GM21619 (cell line): ENCODE results near the gene CCDC27.
"Not testable (repeated sequence)": the region's sequence is repeated elsewhere in the genome, so short reads cannot be mapped to it uniquely, and the experiment has no call there.

ENCODE experiments used
- ATAC-seq: cut with Tn5 transposase; IDR thresholded peaks from one replicate; pipeline ENCODE4 v1.9.1; 2021; ENCODE audit not compliant: unreplicated experiment

The CCDC27 gene

DNA sequence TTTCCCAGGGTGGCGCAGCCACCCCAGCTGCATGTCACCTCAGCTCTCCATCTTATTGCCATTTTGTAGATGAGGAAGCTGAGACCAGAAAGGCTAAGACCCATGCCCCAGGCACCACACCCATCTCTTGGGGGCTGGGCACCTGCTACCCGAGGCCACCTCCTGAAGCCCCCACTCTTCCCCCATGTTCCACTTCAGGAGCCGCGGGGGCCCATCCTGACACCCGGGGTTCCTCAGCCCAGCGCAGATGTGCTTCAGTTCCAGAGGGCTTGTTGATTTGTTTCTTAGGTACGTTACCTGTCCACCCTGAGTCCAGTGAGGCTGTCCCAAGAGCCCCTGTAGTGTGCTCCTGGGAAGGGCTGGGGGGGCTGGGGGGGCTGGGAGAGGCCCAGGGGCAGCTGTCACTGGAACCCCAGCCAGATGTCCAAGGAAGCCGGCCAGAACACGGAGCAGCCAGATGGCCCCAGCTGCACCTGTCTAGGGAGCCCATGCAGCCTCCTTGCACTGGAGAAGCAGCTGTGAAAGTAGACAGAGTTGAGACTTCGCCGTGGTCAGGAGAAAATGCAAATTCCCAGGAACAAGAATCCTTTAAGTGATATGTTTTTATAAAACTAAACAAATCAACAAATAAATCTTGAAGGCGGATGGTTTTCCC lies 17.1 kb upstream of the CCDC27 start:
- no peak for ATAC-seq

DNA sequence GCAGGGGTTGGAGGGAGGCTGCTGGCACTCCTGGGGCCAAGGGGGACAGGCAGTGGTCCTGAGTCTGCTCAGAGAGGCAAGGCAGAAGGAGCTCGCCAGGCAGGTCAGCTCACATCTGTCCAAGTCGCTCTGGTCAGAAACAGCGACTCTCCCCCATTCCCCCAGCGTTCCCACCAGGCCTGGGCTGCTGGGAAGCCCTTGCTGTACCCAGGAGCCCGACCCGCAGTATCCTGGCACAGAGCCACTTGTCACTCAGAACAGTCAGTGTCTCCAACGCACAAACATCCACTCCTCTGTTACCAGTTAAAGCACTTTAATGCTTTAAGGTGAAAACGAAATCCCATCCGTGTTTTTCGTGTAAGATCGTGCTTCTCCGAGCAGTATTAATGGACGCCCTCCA lies 16.6 kb upstream of the CCDC27 start:
- ATAC-seq, result no peak

DNA sequence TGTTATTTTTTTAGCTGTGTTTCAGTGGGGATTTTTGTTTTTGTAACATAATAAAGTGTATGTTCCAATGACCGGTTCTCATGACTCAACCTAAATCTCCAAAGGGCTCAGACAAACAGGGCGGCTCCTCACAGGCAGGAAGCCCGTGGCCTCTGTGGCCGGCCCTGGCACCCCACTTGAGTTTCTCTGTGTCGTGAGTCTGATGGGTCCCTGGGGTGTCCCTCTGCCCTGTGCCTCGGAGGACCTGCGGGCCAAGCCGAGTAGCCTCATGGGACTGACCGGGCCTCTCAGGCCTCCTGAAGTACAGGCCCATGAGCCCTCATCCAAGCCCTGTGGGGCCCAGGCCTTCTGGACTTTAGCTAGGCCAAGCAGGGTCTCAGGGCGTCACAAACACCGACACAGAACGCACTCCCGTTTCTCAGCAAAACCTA lies 16.1 kb upstream of the CCDC27 start:
- no peak for ATAC-seq

DNA sequence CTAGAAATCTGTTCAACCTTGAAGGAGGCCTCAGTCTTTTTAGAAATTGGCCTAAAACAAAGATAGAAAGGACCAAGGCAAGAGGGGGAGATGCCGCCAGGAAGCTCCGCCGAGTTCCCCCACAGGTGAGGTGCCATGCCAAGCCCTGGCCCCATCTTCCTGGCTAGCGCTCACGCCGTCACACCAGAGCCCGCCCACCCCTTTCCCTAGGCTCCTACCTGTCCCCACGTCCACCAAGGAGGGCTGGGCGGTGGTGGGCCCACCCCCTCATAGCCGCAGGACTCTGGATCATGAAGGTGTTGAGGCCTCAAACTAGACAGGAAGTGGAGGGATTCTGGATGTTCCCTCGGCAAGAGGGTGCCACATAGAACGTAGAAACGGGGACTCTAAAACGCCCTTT lies 15.5 kb upstream of the CCDC27 start:
- ATAC-seq, result no peak

DNA sequence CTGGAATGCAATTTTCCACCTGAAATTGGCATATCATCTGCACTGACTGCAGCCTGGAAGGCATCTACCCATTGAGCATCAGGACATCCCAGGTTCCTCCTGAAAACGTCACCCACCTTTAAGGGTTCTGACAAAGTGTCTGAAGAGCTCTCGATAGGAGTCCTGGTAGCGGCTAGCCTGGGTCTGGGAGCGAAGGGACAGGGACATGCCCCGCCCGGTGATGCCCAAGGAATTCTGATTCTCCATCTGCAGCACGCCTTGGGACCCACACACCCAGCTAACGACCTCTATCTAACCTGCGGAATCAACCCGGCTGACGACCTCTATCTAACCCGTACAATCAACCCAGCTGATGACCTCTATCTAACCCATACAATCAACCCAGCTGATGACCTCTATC lies 13.3 kb upstream of the CCDC27 start:
- no peak for ATAC-seq

DNA sequence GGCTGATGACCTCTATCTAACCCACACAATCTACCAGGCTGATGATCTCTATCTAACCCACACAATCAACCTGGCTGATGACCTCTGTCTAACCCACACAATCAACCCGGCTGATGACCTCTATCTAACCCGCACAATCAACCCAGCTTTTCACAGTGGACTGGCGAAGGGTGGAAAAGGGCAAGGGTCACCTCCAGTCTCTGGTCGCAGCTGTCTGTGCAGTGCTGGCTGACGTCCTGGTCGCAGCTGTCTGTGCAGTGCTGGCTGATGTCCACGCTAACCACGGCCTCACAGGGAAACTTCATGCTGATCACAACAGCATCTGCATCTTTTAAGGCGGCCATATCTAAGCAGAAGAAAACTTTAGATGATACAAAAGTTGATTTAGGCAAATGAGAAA lies 12.2 kb upstream of the CCDC27 start:
- ATAC-seq, result no peak

DNA sequence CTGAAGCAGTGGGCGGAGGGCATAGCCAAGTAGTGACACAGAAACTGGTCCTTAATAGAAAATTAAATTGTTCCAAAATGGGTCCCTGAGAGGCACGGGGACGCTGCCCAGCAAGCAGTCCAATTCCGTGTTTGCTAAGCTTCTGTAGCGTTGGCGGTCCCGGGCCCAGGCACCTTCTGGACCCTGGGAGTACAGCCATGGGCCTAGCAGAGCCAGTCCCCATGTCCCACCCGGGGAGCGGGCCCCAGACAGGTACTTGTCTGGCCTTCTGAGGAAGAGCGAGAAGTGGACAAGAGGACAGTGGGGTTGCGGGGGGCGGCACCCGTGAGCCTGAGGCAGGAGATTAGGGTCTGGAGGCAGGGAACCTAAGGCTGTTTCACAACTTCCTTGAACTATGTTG lies 11.5 kb upstream of the CCDC27 start:
- ATAC-seq, result no peak

DNA sequence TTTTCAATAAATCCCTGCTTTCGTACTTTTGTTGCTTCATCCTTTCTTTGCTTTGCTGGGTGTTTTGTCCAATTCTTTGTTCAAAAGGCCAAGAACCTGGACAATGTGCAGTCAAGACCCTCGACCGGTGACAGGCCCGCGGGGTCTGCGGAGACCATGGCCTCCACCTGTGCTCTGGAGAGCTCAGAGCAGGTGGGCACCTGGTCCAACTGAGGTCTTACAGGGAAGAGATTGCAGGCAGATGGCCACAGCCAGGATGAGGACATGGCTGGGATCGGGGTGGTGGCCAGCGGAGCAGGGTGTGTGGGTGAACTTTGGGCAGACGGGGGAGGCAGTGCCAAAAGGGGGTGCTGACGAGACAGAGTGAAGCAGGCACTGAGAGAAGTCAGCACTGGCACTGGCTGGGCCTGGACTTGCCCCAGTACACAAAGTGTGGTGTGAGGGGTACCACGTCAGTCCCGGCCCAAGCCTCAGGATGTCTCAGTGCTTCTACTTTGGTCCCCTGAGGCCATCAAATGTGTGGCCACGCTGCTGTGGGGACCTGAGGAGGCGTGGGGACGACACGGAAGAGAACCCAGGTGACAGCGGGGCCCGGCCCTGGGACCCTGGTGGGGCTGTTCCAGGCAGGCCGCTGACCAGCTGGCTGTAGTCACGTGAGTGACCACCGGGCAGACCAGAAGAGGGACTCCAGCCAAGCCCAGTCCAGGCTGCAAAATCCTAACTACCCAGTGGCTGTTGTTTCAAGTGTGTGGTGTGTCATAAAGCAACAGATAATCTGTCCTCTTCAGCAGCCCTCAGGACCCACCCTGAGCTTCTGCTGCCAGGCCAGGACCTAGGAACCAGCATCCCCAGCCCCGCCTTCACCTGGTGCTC lies 10.4 kb upstream of the CCDC27 start:
- no peak for ATAC-seq

DNA sequence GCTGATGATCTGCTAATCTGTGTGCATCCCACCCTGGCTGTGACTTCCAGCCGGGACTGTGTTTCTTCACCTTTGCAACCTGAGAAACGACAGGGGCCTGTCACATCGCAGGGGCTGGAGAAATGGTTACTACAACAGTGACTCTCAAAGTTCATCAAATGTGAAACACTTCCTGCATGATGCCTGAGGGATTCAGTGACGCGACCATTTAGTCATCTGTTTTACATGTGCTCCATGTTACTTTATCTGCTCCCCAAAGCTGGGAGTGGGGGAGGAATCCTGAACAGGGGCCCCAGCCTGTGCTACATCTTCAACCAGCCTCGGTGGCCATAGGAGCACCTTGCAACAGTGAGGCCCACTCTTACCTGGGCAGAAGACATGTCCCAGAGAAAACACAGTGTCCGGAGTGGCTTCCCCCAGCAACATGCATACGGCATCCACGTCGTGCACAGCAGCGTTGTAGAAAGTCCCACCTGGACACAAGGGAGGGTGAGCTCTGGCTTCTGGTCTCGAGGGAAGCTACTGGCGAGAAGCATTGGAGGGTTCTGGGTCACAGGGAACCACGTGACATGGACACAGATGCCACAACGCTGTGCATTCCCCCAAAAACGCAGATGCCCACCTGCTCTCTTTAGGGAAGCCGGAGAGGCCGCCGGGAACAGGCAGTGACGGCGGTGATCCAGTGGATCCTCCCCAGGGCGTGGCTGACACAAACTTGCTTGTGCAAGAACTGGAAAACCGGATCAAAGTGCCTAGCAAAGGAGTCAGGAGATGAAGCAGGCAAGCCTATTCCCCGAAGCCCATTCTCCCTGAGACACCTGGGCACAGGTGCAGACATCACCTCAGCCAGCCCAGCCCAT lies 9.6 kb upstream of the CCDC27 start:
- ATAC-seq, result no peak

DNA sequence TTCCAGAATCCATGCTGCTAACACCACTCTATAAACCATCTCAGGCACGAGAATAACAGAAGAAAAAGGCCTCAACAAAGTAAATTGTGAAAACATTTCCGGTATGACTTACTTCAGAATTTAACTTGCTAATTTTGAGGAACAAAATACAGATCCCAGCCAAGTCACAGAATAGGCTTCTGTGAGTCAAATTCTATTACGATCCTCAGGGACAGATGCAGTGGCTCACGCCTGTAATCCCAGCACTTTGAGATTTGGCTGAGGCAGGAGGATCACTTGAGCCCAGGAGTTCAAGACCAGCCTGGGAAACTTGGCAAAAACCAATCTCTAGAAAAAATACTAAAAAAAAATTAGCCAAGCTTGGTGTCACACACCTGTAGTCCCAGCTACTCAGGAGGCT lies 8.8 kb upstream of the CCDC27 start:
- no peak for ATAC-seq

DNA sequence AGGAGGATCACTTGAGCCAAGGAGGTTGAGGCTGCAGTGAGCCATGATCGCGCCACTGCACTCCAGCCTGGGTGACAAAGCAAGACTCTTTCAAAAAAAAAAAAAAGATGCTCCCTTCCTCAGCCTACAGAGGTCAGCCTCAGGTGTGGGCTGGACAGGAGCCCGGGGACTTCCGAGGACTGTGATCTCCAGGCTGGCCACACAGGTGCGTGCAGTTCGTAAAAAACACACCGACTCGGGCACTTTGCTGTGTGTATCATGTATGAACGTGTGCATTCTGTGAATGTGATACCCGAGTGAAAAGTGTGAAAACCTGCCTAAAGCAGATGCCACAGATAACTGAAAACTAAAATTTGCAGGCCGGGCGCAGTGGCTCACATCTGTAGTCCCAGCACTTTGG lies 8.4 kb upstream of the CCDC27 start:
- ATAC-seq, result no peak

DNA sequence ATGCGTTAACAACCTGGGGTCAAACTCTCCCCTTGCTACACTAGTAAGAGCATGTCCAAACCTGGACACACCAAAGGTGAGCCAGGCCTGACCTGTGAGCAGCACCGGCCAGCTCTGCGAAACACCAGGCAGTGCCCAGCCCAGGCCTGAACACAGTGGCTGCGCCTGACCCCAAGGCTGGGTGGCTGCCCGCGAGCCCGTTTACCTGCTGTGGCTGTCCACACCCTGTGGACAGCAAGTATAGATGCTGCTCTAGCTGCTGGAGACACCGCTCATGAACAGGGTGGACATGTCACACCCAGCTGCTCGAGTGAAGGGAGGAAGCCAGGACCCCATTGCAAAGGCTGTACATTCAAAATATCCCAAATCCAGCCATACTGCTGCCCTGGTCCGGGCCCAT lies 7.6 kb upstream of the CCDC27 start:
- no peak for ATAC-seq

DNA sequence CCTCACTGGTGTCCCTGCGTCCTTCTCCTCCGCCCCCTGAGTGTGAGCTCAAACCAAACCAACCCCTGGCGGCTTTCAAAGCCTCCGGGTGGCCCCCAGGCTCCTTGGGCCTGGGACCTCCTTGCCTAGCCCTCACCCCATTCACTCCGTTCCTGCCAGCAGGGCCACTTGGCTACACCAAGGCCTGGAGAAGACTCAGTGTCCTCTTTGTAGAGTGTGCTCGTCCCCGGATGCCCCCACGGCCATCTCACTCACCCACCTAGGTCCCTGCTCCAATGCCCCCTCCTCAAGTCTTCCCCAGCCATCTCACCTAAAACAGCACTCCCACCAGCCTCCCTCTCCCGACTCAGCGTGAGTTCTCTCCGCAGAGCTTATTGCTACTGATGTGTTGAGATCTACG lies 7.2 kb upstream of the CCDC27 start:
- ATAC-seq, result no peak

DNA sequence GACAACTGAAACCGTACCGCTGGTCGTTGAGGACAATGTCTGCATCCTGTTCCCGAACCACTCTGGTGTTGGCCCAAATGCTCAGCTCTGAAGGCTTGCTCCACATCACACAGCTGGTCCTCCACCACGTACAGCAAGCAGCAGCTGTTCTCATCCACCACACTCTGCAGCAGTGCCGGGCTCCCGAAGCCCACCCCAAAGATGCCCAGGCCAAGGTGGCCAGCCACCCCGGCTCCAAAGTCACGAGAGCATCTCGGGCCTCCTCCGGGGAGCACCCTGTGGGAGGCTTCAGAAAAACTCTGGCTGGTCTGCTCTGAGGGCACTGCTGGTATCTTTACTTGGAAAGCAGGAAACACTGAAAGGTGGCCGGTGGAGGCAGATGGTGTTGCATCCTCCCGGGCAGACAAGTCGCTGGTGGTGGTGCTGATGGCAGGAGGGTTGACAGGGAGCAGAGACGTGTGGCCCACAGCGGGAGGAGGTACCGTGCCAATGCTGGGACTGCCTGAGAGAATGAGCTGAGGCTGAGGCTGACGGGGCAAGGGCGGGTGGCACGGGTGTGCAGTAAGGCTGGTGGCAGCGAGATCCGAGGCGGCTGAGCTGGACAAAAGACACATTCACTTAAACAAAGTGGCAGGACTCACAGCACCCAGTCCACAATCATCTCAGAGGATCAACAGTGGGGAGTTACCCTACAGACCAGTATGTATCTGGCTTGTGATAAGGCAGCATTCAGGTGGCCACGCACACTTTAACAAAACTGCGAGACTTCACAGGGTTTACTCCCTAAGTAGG lies 6.5 kb upstream of the CCDC27 start:
- ATAC-seq, result no peak

DNA sequence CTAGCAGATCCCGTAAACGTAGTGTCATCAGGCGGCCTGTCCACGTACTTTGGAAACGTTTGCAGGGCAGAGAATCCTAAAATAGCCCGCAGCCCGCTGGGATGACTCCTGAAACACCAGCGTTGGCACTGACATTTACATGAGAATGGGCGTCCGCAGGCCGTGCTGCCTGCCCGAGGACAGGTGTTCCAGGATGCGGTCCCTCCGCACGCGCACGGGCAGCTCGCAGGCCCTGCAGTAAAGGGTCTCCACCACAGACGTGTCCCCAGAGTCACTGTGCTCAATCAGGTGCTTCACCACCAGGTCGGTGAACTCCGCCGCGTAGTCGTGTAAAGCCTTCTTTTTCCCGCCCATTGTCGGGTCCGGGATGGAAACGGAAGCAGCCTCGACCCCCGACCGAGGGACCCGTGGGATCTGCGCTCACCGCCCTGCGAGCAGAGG lies 5.8 kb upstream of the CCDC27 start:
- no peak for ATAC-seq

DNA sequence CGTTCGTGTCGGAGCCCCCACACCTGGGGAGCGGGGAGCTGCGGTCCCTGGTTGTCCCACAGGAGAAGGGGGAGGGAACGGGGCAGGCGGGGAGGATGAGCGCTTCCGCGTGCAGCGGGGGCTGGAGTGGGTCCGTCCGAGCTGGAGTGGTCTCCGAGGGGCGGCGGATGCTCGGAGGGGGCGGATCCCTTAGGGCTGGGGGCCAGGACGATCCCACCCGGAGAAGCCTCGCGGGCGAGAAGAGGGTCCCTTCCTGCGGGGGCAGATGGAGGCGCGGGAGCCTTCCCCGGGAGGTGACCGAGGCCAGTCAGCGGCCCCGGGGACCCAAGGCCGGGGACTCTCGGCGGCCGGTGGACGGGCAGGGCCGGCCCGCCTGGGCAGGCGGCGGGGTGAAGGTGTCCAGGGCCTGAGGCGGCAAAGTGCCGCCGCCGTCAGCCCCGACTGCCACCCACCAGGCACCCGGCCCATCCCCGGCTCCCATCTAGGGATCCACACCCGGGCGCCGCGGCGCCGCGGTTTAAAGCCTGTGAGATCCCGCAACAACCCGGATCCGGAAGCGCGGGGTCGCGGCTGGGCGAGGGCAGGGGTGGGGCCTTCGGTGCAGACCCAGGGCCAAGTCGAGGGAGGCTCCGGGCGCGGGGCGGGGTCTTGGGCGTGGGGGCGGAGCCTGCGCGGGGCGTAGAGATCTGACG lies 5.3 kb upstream of the CCDC27 start:
- ATAC-seq, result peak; percentile 86

DNA sequence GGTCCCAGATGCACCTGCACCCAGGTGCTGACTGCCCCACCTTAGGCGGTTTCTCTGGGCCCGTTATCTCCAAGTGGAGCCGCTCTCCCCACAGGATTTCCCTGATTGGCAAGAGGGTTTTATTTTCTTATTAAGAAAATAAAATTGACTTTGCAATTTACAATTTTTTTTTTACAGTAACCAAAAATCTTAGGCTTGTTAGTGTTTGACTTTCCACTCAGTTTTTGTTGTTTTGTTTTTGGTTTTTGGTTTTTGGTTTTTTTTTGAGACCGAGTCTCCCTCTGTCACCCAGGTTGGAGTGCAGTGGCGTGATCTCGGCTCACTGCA lies 4.8 kb upstream of the CCDC27 start:
- no peak for ATAC-seq

DNA sequence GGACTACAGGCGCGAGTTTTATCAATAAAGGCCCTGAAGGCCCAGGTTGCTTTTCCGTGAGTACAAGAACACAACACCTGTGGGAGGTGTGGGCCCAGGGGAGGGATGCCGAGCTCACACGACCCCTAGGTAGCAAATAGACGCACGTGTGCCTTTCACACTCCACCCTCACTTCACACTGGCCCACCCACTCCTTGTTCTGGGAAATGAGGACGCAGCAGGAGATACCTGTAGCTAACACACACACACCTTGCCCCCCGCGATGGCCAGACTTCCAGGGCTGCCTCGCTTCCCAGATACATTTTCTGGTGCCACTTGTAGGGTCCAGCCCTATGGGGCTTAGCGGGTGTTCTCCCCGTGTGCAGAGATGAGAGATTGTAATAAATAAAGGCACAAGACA lies 4.3 kb upstream of the CCDC27 start:
- no peak for ATAC-seq

DNA sequence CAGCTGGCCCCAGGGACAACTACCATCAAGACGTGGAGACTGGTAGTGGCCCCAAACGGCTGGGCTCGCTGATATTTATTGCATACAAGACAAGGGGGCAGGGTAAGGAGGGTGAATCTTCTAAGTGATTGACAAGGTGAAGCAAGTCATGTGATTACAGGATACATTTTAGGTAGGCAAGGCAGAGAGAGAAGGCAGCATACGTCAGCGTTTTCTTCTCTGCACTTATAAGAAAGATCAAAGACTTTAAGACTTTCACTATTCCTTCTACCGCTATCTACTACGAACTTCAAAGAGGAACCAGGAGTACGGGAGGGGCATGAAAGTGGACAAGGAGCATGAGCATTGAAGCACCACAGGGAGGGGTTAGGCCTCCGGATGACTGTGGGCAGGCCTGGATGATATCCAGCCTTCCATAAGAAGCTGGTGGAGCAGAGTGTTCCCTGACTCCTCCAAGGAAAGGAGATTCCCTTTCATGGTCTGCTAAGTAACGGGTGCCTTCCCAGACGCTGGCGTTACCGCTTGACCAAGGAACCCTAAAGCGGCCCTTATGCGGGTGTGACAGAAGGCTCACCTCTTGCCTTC lies 3.8 kb upstream of the CCDC27 start:
- ATAC-seq, result not testable (repeated sequence)

DNA sequence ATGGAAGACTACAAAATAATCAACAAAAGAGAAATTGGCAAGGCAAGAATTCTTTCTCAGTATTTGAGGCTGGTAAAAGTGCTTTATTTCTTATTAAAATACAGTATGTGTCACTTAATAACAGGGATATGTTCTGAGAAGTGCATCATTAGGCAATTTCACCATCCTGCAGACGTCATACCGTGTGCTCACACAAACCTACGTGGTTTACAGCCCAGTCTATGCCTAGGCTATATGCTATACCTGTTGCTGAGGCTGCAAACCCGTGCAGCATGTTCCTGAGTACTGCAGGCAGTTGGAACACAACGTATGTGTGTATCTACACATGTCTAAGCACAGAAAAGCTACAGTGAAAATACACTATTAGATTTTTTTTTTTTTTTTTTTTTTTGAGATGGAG lies 2.7 kb upstream of the CCDC27 start:
- ATAC-seq, result no peak
